Measurements from ENCODE around the gene ZC2HC1C.

DNA sequence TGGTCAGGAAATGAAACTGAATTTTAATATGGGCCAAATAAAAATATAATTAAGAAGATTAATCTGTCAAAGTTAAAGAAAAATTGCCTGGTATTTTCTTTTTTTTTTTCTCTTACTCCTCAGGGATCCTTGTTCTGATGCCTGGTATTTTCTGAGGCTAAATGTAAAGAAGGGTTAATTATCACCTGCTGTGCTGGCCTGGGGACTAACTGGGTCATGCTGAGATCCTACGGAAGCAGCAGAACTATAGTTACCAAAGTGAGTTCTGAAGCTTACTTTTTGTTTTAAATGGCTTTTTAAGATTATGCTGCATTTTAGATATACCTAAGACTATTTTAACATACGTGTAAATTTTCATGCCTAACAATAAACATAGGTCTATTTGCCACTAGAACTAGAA lies 23.3 kb downstream of the ZC2HC1C start:
- no peak for TF ChIP-seq YY1 (IDR thresholded peaks at IDR 0.05; ENCODE audit: insufficient read depth, insufficient read length)
- TF ChIP-seq ZNF274 (IDR thresholded peaks at IDR 0.05; ENCODE audit: low read depth, low read length) = no peak
- no peak for TF ChIP-seq SUZ12 (IDR thresholded peaks at IDR 0.05; ENCODE audit: extremely low read depth, insufficient read depth, insufficient read length)

All from NT2/D1 (cell line).